Stomach (tissue), 9 donors: Measurements from ENCODE around the gene FA2H. TPM values are rescaled to one million over a fixed set of nuclear protein-coding genes. Genes with fewer than 3 reads are reported as not detected.
"Not testable (repeated sequence)": the region's sequence is repeated elsewhere in the genome, so short reads cannot be mapped to it uniquely, and the experiment has no call there.

Experiments used
- DNase-seq, 2 donors: peaks; one replicate each; pipeline versions ENCODE4 v3.0.0 to v3.0.0-alpha.2; 2013 to 2019
- H3K27ac ChIP-seq, 5 donors: fragments of 200-600 bp in 4 of 5; sonication (generic) in 4 of 5; one replicate each; pipeline ENCODE4 v1.5.1; 2013 to 2019; ENCODE audit warnings: mild to moderate bottlenecking in 1 of 5, moderate library complexity in 1 of 5
- H3K27me3 ChIP-seq, 3 donors: fragments of 200-600 bp; sonication (generic); one replicate each; pipeline ENCODE4 v1.5.1; 2017 to 2019; ENCODE audit warnings: mixed run types in 1 of 3
- H3K36me3 ChIP-seq, 4 donors: fragments of 200-600 bp; sonication (generic); 1 replicate in 3 of 4; 2 replicates in 1 of 4; pipeline ENCODE4 v1.5.1; 2016 to 2019
- H3K4me1 ChIP-seq, 4 donors: fragments of 200-600 bp; sonication (generic); one replicate each; pipeline ENCODE4 v1.5.1; 2016 to 2019
- H3K4me3 ChIP-seq, 4 donors: fragments of 200-600 bp; sonication (generic) in 3 of 4; one replicate each; pipeline ENCODE4 v1.5.1; 2016 to 2019; ENCODE audit warnings: mild to moderate bottlenecking in 1 of 4
- H3K9me3 ChIP-seq, 4 donors: fragments of 200-600 bp; sonication (generic); one replicate each; pipeline ENCODE4 v1.5.1; 2016 to 2019
- EP300 ChIP-seq: sonication (generic); formaldehyde crosslinking; IDR thresholded peaks from one replicate; pipeline ENCODE4 v1.6.1; 2017; ENCODE audit warnings: antibody characterized with exemption
- POLR2A ChIP-seq, 4 donors: fragments of 450-650 bp; IDR thresholded peaks; one replicate each; pipeline ENCODE4 v1.6.1; 2016; ENCODE audit warnings: antibody characterized with exemption in 4 of 4, control low read depth in 2 of 4, mild to moderate bottlenecking in 1 of 4, moderate library complexity in 1 of 4
- POLR2AphosphoS5 ChIP-seq, 3 donors: sonication (generic); formaldehyde crosslinking; IDR thresholded peaks; one replicate each; pipeline ENCODE4 v1.6.1; 2016; ENCODE audit warnings: antibody characterized with exemption in 3 of 3
- WGBS, 5 donors: extraction: QIAGEN DNeasy Blood & Tissue Kit in 3 of 5; methylation state at CpG; one replicate each; pipeline versions ENCODE4 v1.1.5 to v1.1.7; 2013 to 2018; 5-methylcytosine and 5-hydroxymethylcytosine counted together
- intact Hi-C: fragments of 100-400 bp; cut with DNase I; formaldehyde crosslinking; loops from one replicate; pipeline ENCODE4 v1.15.1; 2023; ENCODE audit warnings: low total_unique reads
- polyA plus RNA-seq, 3 donors: library from polyadenylated mRNA; stranded (reverse); fragments of 200-250 nt; gene quantifications; one replicate each; pipeline ENCODE4 v1.2.3, GENCODE V29; 2013
- total RNA-seq, 5 donors: library from RNA; depleted of rRNA; stranded (reverse); fragments of >200 nt; gene quantifications; one replicate each; pipeline versions ENCODE4 v1.1.0 to v1.2.3, GENCODE V29; 2014 to 2016
- TF ChIP-seq, protein P1 (sequence below), 7 experiments: fragments of 450-650 bp in 4 of 7; fragments of 200-600 bp in 3 of 7; sonication (generic) in 3 of 7; IDR thresholded peaks; one replicate each; pipeline ENCODE4 v1.5.1; 2016 to 2019; ENCODE audit warnings: antibody characterized with exemption in 7 of 7, control low read depth in 2 of 7, mild to moderate bottlenecking in 1 of 7
- donor health status: healthy with polysubstance abuse.
- donor health status: Bipolar disorder and iron deficiency.
- donor health status: healthy.

Gene FA2H
- total and polyA plus RNA-seq, 8 donors: 1.8 to 64.2 (median 15.7) TPM

DNA sequence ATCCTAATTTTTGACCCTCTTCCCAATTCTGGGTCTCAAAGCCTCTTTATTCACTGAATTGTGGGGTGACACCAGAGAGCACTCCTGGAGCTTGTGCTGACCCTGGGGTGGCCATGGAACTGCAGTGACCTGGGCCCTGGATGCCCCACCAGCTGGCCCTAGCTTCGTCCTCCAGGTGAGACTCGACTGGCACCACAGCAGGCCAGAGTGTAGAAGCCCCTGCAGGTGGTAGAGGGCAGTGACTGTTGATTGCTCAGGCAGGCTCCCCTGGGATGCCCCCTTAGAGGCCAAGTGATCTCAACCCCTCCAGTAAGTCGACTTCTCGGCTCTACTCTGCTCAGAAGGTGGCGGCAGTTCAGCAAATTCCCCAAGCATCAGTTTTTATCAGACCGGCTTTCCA, 6.4 kb downstream of the FA2H start:
- 69 to 88% (median 78%) methylated on average over 6 of the region's 6 CpGs for WGBS, 5 donors

GRCh38 chr16:74767749-74768148, 6.9 kb downstream of the FA2H start:
- H3K36me3 ChIP-seq: peaks cover 0 to 5% (median 0%) of the 10 kb centered on the region in 4 donors
- peaks cover 0 to 32% (median 0%) of the 10 kb centered on the region in 3 donors for H3K27me3 ChIP-seq
- WGBS, 5 donors: 89 to 93% (median 91%) methylated on average over 7 of the region's 7 CpGs
- peaks cover 0 to 12% (median 0%) of the 10 kb centered on the region in 4 donors for H3K4me1 ChIP-seq
- H3K9me3 ChIP-seq: no peaks in the 10 kb centered on the region
- no peak overlapping the region for H3K27ac ChIP-seq
- TF ChIP-seq EP300: no peak
- TF ChIP-seq, protein P1, sequence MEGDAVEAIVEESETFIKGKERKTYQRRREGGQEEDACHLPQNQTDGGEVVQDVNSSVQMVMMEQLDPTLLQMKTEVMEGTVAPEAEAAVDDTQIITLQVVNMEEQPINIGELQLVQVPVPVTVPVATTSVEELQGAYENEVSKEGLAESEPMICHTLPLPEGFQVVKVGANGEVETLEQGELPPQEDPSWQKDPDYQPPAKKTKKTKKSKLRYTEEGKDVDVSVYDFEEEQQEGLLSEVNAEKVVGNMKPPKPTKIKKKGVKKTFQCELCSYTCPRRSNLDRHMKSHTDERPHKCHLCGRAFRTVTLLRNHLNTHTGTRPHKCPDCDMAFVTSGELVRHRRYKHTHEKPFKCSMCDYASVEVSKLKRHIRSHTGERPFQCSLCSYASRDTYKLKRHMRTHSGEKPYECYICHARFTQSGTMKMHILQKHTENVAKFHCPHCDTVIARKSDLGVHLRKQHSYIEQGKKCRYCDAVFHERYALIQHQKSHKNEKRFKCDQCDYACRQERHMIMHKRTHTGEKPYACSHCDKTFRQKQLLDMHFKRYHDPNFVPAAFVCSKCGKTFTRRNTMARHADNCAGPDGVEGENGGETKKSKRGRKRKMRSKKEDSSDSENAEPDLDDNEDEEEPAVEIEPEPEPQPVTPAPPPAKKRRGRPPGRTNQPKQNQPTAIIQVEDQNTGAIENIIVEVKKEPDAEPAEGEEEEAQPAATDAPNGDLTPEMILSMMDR (IDR thresholded peaks at IDR 0.05): no peak
- TF ChIP-seq POLR2AphosphoS5 (IDR thresholded peaks at IDR 0.05): no peak
- TF ChIP-seq POLR2A (IDR thresholded peaks at IDR 0.05): no peak
- DNase-seq: no peak
- intact Hi-C loops: no loop called here
- H3K4me3 ChIP-seq: no peak overlapping the region

More for the DNA sequence above, 6.4 kb downstream of the FA2H start:
- TF ChIP-seq POLR2A (IDR thresholded peaks at IDR 0.05) (no peak), EP300 (no peak), POLR2AphosphoS5 (IDR thresholded peaks at IDR 0.05) (no peak)
- TF ChIP-seq, protein P1 (IDR thresholded peaks at IDR 0.05): no peak
- DNase-seq: no peak
- intact Hi-C loops: no loop called here
- peaks cover 0 to 37% (median 0%) of the 10 kb centered on the region in 3 donors for H3K27me3 ChIP-seq
- peaks cover 0 to 5% (median 0%) of the 10 kb centered on the region in 4 donors for H3K36me3 ChIP-seq
- peaks cover 0 to 12% (median under 1%) of the 10 kb centered on the region in 4 donors for H3K4me1 ChIP-seq
- no peak overlapping the region for H3K27ac ChIP-seq
- H3K4me3 ChIP-seq: no peak overlapping the region
- H3K9me3 ChIP-seq: no peaks in the 10 kb centered on the region

- no peaks in the 10 kb centered on the region for H3K9me3 ChIP-seq
- DNase-seq: no peak
- intact Hi-C loops: no loop called here
- H3K4me1 ChIP-seq: peaks cover 0 to 12% (median 0%) of the 10 kb centered on the region in 4 donors
- no peak overlapping the region for H3K27ac ChIP-seq
- WGBS, 5 donors: 89 to 95% (median 93%) methylated on average over 7 of the region's 7 CpGs
- peaks cover 0 to 5% (median 0%) of the 10 kb centered on the region in 4 donors for H3K36me3 ChIP-seq
- H3K4me3 ChIP-seq: no peak overlapping the region
- TF ChIP-seq, protein P1 (IDR thresholded peaks at IDR 0.05): no peak
- TF ChIP-seq EP300 (no peak), POLR2A (IDR thresholded peaks at IDR 0.05) (no peak), POLR2AphosphoS5 (IDR thresholded peaks at IDR 0.05) (no peak)
- peaks cover 0 to 23% (median 0%) of the 10 kb centered on the region in 3 donors for H3K27me3 ChIP-seq
Observed at GRCh38 chr16:74766729-74767128, 7.9 kb downstream of the FA2H start.

- H3K36me3 ChIP-seq, intact Hi-C loops, H3K4me3 ChIP-seq, H3K9me3 ChIP-seq, H3K27ac ChIP-seq, DNase-seq: not testable (repeated sequence)
- H3K4me1 ChIP-seq: peaks cover 0 to 13% (median 3%) of the 10 kb centered on the region in 4 donors
- H3K27me3 ChIP-seq: peaks cover 0 to 19% (median 0%) of the 10 kb centered on the region in 3 donors
- WGBS, 5 donors: 74 to 85% (median 81%) methylated on average over 3 of the region's 3 CpGs
Observed at GRCh38 chr16:74764184-74764583, 10.4 kb downstream of the FA2H start.

GRCh38 chr16:74761665-74762064, 13.0 kb downstream of the FA2H start:
- H3K9me3 ChIP-seq: no peaks in the 10 kb centered on the region
- DNase-seq: no peak
- no peak for TF ChIP-seq POLR2A (IDR thresholded peaks at IDR 0.05)
- TF ChIP-seq, protein P1 (IDR thresholded peaks at IDR 0.05): no peak
- TF ChIP-seq EP300: no peak
- intact Hi-C loops: no loop called here
- peaks cover 0 to 15% (median 0%) of the 10 kb centered on the region in 3 donors for H3K27me3 ChIP-seq
- H3K4me1 ChIP-seq: peaks cover 0 to 16% (median 3%) of the 10 kb centered on the region in 4 donors
- H3K36me3 ChIP-seq: no peaks in the 10 kb centered on the region
- no peak overlapping the region for H3K4me3 ChIP-seq
- no peak overlapping the region for H3K27ac ChIP-seq
